Stimulated activated naive CD8-positive, alpha-beta T cell treated with anti-CD3 and anti-CD28 coated beads, Interleukin-15, Interleukin-2, amounts not matched to agents 100 ng/mL and 50 ng/mL, for 24 hours (primary cell): ENCODE data around the gene RXRA.

Source experiments
- H3K27ac Mint-ChIP-seq: one replicate; pipeline ENCODE4 v1.8.0; 2021; ENCODE audit warnings: mild to moderate bottlenecking, mixed read lengths
- H3K27me3 Mint-ChIP-seq: one replicate; pipeline ENCODE4 v1.8.0; 2021; ENCODE audit warnings: mixed read lengths
- H3K36me3 Mint-ChIP-seq: one replicate; pipeline ENCODE4 v1.8.0; 2021; ENCODE audit warnings: low read depth, mixed read lengths
- H3K4me1 Mint-ChIP-seq: one replicate; pipeline ENCODE4 v1.8.0; 2021; ENCODE audit warnings: low read depth, mixed read lengths
- H3K4me3 Mint-ChIP-seq: one replicate; pipeline ENCODE4 v1.8.0; 2021; ENCODE audit warnings: mild to moderate bottlenecking, mixed read lengths
- H3K9me3 Mint-ChIP-seq: one replicate; pipeline ENCODE4 v1.8.0; 2021; ENCODE audit warnings: mixed read lengths

RXRA gene

DNA sequence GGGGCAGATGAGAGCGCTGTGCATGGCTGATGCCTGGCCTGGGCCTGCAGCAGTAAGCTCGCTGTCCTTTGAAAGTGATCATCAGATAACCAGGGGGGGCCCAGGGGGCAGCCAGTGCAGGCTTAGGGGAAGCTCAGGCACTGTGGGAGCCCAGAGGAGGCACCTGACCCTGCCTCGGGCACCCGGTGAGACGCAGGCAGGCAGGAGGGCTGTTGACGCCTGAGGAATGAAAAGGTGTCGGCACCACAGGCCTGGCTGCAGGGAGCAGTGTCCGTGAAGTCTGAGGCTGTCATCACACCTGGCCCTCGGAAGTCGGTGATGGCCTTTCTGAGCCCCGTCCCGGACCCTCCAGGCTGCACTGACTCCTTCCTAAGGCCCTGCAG, 84.6 kb downstream of the RXRA start:
- Mint-ChIP-seq H3K9me3 (no peaks in the 10 kb centered on the region), H3K36me3 (no peaks in the 10 kb centered on the region), H3K27me3 (peaks cover 7% of the 10 kb centered on the region), H3K4me3 (no peak overlapping the region), H3K27ac (no peak overlapping the region), H3K4me1 (peaks cover 21% of the 10 kb centered on the region)

DNA sequence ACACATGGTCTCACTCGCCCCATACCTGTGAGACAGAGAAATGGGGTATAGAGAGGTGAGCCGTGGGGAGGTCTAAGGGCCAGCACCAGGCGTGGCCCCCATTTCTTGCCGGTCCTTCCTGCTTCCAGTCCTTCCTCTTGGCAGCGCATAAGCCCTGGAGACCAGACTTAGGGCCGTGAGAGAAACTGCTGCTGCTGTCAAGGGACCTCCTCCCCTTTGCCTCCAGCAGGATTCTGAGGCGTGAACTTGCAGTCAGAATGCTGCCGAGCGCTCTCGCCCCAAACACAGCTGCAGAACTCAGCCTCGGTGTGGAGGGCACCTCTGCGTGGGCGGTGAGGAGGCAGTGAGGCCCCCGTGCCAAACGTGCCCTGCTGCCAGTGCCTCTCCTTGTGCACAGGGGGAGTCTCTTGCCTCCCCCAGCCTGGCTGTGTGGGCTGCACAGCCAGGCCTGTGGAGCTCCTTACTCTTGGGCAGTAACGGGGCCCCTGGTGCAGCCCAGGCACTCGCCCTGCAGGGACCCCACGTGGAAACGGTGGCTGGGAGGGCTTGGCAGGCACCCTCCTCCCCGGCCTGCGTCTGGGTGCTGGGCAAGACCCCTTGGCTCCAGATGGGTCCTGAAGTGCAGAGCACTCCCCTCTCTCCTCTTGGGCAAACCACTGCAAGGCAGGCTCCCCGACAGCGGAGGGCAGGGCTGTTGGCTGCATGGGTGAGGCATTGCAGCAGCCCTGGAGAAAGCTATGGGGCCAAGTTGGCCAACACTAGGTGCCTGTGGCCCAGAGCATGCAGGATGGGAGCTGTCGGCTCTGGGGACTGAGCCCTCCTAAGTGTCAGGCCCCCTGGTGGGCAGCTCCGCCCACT, 85.4 kb downstream of the RXRA start:
- no peaks in the 10 kb centered on the region for H3K9me3 Mint-ChIP-seq
- no peak overlapping the region for H3K4me3 Mint-ChIP-seq
- peaks cover 15% of the 10 kb centered on the region for H3K4me1 Mint-ChIP-seq
- peaks cover 4% of the 10 kb centered on the region for H3K27me3 Mint-ChIP-seq
- no peaks in the 10 kb centered on the region for H3K36me3 Mint-ChIP-seq
- no peak overlapping the region for H3K27ac Mint-ChIP-seq

DNA sequence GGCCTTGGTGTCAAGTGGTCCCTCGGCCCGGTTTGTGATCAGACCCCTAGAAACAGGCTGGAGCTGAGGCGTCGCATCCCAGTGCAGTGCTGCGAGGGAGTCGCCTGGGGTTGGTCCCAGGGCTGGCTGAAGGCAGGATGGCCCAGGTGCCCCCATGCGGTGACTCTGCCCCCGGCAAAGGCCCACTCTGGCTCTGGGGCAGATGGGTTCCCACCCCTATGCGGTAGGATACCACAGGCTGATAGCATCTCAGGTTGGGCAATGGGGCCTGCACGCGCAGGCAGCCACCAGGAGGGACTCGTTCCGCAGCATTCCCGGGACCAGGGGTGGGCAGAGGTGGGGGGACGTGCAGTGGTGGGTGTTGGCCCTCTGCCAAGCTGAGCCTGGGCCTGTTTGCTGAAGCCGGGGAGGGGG, 86.0 kb downstream of the RXRA start:
- H3K4me1 Mint-ChIP-seq: peaks cover 9% of the 10 kb centered on the region
- no peak overlapping the region for H3K27ac Mint-ChIP-seq
- no peaks in the 10 kb centered on the region for H3K9me3 Mint-ChIP-seq
- H3K36me3 Mint-ChIP-seq: no peaks in the 10 kb centered on the region
- peaks cover 4% of the 10 kb centered on the region for H3K27me3 Mint-ChIP-seq
- no peak overlapping the region for H3K4me3 Mint-ChIP-seq

- peaks cover 4% of the 10 kb centered on the region for H3K27me3 Mint-ChIP-seq
- peaks cover 2% of the 10 kb centered on the region for H3K4me1 Mint-ChIP-seq
- H3K4me3 Mint-ChIP-seq: no peak overlapping the region
- H3K36me3 Mint-ChIP-seq: no peaks in the 10 kb centered on the region
- no peaks in the 10 kb centered on the region for H3K9me3 Mint-ChIP-seq
- H3K27ac Mint-ChIP-seq: no peak overlapping the region
These were observed 87.0 kb downstream of the RXRA start for GRCh38 chr9:134413112-134413715.

DNA sequence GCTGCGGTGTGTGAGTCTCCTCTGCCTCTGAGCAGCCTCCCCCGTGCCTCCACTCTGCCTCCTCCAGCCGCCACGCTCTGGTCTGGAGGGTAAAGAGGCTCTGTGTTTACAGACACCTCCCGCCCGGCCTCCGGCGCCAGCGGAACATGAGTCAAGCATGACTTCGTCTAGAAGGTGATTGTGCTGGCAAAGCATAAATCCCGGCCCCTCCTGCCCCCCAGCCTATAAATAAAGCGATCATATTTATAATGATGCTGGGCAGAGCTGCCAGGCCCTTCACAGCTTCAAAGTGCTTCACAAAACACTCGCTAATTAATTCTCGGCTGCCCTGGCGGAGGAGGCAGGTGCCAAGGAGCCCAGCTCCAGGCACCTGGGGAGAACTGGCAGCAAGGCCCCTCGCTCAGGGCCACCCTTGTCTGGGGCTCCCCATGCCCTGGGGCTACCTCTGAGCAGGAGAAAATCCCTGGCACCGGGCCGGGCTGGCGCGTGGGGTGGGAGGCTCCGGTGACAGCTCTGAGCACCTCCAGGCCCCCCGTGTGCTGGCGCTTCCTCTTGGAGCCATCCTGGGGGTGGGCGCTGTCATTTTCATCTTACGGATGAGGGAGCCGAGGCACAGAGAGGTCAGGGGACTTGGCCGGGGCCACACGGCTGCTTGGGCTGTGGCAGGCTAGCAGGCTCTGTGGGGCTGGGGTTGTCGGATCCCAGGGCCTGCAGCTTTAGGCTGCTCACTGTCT, 87.8 kb downstream of the RXRA start:
- peaks cover 2% of the 10 kb centered on the region for H3K4me1 Mint-ChIP-seq
- peaks cover 4% of the 10 kb centered on the region for H3K27me3 Mint-ChIP-seq
- no peak overlapping the region for H3K4me3 Mint-ChIP-seq
- H3K27ac Mint-ChIP-seq: no peak overlapping the region
- no peaks in the 10 kb centered on the region for H3K9me3 Mint-ChIP-seq
- H3K36me3 Mint-ChIP-seq: no peaks in the 10 kb centered on the region

DNA sequence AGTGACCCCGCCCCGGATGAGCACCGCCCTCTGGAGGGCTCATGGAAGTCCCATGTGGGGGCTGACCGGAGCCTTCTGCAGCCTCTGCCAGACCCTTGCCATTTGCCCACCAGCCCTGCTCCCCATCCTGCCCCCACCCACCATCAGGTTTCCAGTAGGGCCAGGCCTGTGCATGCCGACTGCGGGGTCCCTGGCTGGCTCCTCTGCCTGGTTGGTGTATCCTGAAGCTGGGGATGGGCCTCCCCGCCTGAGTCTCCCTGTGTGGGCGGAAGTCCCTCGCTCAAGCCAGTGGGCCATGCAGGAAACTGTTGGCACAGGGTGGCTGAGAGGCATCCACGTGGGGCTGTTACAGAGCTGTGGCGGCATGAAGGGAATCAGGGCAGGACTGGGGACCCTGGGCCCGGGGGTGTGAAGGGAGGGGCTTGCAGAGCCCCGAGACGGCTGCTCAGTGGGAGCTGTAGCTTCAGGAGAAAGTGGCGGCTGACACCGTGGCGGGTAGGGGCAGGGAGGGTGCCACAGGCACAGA, 88.7 kb downstream of the RXRA start:
- Mint-ChIP-seq H3K27ac (no peak overlapping the region), H3K9me3 (no peaks in the 10 kb centered on the region), H3K4me1 (no peaks in the 10 kb centered on the region), H3K27me3 (peaks cover under 1% of the 10 kb centered on the region), H3K36me3 (no peaks in the 10 kb centered on the region), H3K4me3 (no peak overlapping the region)

DNA sequence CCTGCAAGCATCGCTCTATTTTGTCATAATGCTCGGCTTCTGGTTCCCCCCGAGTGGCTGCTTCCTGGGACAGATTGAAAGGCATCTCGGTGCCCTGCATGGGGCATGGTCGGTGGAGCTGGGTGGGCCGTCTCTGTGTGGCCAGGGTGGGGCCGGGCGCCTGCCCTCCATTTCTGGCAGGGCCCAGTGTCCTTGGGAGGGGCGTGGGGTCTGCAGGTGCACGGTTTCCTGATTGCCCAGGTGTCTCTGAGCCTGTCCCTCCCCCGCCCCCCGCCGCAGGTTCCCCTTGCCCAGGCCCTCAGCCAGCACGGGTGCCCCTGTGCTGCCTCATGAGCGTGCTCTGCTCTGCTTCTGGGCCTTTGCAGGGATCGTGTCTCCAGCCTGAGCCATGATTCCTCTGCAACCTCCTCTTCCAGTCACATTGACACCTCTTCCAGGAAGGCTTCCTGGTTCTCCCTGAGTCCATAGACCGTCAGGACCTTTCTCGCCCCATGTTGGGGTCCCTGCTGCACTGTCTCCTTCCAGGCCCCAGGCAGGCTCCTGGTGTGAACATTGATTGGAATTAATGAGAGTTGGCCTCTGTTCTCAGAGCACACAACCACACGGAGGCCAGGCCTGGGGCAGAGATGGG, 90.2 kb downstream of the RXRA start:
- H3K36me3 Mint-ChIP-seq: no peaks in the 10 kb centered on the region
- no peak overlapping the region for H3K4me3 Mint-ChIP-seq
- no peak overlapping the region for H3K27ac Mint-ChIP-seq
- H3K9me3 Mint-ChIP-seq: no peaks in the 10 kb centered on the region
- H3K4me1 Mint-ChIP-seq: no peaks in the 10 kb centered on the region
- H3K27me3 Mint-ChIP-seq: no peaks in the 10 kb centered on the region

- Mint-ChIP-seq H3K36me3 (no peaks in the 10 kb centered on the region), H3K4me3 (no peak overlapping the region), H3K27me3 (no peaks in the 10 kb centered on the region), H3K4me1 (no peaks in the 10 kb centered on the region), H3K9me3 (no peaks in the 10 kb centered on the region), H3K27ac (no peak overlapping the region)
These were observed 92.1 kb downstream of the RXRA start for GRCh38 chr9:134418354-134418753.

DNA sequence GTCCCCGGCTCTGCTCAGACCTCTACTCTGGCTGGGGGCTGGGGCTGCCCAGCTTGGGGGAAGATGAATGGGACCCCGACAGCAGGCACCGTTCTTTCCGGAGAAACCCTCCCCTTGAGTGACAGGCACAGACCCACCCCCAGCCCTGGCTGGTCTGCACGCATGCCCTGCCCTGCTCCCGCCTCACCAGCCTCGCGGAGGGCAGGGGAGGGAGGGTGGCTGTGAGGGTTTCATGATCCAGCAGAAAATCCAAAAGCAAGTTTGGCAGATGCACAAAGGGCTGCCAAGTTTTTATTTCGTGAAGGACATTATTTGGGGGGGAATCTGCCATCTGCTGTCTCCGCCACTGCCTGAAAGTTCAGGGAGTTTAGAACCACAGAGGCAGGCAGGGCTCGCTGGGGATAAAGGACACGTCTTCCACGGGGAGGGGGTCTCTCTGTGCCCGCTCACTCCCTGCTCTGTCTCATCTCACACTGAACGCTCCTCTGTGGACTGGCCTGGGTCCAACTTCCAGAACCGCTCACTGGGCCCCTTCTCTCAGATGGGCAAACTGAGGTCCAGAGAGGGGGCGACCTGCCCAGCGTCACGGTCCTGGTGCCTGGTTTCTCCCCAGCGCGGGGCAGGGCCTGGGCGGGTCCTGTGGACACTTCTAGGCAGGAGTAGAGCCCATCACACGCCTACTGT, 92.9 kb downstream of the RXRA start:
- Mint-ChIP-seq H3K4me1 (no peaks in the 10 kb centered on the region), H3K27me3 (no peaks in the 10 kb centered on the region), H3K9me3 (no peaks in the 10 kb centered on the region), H3K36me3 (no peaks in the 10 kb centered on the region), H3K4me3 (no peak overlapping the region), H3K27ac (no peak overlapping the region)

DNA sequence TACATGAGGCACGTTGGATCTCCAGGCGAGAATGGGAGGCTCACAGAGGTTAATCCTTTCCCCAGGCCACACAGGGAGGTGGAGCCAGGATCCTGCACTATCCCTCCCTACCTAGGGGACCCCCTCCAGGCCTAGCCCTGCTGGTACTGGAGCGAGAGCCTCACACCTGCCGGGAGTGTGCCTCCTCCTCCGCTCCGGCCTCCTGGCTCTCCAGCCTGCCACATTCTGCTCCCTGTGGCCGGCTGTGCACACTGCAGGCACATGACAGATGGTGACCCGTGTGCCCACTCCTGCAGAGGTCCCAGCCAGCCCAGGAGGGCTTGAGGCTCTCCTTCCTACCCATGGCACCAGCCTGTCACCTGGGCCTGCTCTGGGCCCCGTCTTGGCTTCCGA, 93.4 kb downstream of the RXRA start:
- Mint-ChIP-seq H3K36me3 (no peaks in the 10 kb centered on the region), H3K27ac (no peak overlapping the region), H3K27me3 (no peaks in the 10 kb centered on the region), H3K4me3 (no peak overlapping the region), H3K4me1 (no peaks in the 10 kb centered on the region), H3K9me3 (no peaks in the 10 kb centered on the region)

- H3K4me1 Mint-ChIP-seq: no peaks in the 10 kb centered on the region
- no peaks in the 10 kb centered on the region for H3K27me3 Mint-ChIP-seq
- H3K36me3 Mint-ChIP-seq: no peaks in the 10 kb centered on the region
- no peak overlapping the region for H3K27ac Mint-ChIP-seq
- H3K9me3 Mint-ChIP-seq: no peaks in the 10 kb centered on the region
- H3K4me3 Mint-ChIP-seq: no peak overlapping the region
These were observed 94.1 kb downstream of the RXRA start for GRCh38 chr9:134420281-134420845.

GRCh38 chr9:134420974-134421432, 94.7 kb downstream of the RXRA start:
- Mint-ChIP-seq H3K4me1 (no peaks in the 10 kb centered on the region), H3K36me3 (no peaks in the 10 kb centered on the region), H3K9me3 (no peaks in the 10 kb centered on the region), H3K4me3 (no peak overlapping the region), H3K27ac (no peak overlapping the region), H3K27me3 (no peaks in the 10 kb centered on the region)

GRCh38 chr9:134421888-134422287, 95.6 kb downstream of the RXRA start:
- H3K27me3 Mint-ChIP-seq: no peaks in the 10 kb centered on the region
- H3K4me1 Mint-ChIP-seq: no peaks in the 10 kb centered on the region
- no peaks in the 10 kb centered on the region for H3K9me3 Mint-ChIP-seq
- no peaks in the 10 kb centered on the region for H3K36me3 Mint-ChIP-seq
- no peak overlapping the region for H3K27ac Mint-ChIP-seq
- H3K4me3 Mint-ChIP-seq: no peak overlapping the region
